HG02970 (cell line): ENCODE data around the gene PRKACB.
A peak's percentile ranks its signal among the peaks of the same experiment; 100 is the strongest.

ENCODE experiments used
- ATAC-seq: cut with Tn5 transposase; IDR thresholded peaks from one replicate; pipeline ENCODE4 v1.9.1; 2021; ENCODE audit warnings: mild to moderate bottlenecking, moderate library complexity, moderate number of reproducible peaks; ENCODE audit not compliant: unreplicated experiment, low FRiP score

Gene PRKACB

DNA sequence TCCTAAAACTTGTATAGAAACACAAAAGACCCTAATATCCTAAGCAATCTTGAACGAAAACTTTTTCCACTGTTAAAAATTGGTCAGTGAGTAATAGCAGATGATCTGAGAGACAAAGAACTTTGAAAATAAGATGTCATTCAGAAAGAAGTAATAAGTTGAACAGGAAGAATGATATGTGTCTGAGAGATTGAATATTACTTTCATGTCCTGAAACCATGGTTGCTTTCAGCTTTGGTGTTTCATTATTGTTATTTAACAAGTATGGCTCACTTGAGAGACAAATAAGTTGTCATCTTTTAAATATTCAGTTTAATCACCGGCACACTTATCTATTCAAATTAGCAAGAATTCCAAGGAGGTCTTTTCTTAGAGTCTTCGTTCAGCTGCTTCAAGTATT is 11.4 kb downstream of the PRKACB start:
- ATAC-seq, result no peak

DNA sequence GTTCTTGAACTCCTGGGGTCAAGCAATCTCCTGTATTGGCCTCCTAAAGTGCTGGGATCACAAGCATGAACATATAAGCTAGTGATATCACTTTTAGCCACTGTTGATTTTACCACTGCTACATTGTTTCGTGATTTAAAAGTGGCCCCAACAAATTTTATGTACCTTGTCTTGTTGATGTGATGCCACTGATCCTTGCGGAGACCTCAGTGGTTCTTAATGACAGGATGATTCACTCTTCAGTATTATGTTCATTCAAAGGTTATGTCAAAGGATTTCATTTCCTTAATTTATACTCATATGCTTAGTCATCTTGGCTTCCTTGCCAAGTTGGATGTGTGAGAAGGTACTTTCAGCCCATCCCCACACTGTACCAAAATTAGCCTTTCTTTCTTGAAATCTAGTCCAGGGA is 12.1 kb downstream of the PRKACB start:
- ATAC-seq, result no peak

DNA sequence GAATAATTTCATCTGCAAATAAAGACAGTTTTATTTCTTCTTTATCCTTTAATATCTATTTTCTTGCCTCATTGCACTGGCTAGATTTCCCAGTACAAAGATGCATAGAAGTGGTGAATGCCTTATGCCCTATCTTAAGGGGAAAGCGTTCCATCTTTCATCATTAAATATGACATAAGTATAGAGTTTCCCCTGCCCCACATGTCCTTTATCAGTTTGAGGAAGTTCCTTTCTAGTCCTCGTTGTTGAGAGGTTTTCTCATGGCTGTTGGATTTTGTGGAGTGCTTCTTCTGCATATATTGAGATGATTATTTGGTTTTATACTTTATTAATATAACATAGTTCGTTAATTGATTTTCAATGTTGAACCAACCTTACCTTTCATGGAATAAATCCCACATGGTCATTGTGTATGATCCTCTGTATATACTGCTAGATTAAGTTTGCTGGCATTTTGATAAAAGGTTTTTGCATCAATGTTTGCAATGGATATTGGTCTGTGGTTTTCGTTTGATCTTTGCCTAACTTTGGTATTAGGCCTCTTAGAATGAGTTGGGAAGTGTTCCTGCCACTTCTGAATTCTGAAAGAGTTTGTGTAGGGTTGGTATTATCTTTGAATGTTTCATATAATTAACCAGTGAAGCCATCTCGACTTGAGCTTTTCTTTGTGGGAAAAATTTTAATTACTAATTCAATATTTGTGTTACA is 15.6 kb downstream of the PRKACB start:
- no peak for ATAC-seq

DNA sequence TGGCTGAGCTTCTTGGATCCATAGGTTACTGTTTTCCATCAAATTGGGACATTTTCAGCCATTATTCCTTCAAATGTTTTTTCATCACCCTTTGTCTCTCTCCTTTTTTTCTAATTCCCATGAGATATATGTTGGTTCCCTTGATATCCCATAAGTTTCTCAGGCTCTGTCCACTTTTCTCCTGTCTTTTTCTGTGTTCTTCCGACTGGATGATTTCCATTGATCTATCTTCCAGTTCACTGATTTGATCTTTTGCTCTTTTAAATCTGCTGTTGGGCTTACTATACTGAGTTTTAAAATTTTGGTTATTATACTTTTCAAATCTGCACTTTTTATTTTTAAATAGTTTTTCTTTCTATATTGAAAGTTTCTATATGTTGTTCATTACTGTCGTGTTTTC is 18.2 kb downstream of the PRKACB start:
- ATAC-seq, result no peak

DNA sequence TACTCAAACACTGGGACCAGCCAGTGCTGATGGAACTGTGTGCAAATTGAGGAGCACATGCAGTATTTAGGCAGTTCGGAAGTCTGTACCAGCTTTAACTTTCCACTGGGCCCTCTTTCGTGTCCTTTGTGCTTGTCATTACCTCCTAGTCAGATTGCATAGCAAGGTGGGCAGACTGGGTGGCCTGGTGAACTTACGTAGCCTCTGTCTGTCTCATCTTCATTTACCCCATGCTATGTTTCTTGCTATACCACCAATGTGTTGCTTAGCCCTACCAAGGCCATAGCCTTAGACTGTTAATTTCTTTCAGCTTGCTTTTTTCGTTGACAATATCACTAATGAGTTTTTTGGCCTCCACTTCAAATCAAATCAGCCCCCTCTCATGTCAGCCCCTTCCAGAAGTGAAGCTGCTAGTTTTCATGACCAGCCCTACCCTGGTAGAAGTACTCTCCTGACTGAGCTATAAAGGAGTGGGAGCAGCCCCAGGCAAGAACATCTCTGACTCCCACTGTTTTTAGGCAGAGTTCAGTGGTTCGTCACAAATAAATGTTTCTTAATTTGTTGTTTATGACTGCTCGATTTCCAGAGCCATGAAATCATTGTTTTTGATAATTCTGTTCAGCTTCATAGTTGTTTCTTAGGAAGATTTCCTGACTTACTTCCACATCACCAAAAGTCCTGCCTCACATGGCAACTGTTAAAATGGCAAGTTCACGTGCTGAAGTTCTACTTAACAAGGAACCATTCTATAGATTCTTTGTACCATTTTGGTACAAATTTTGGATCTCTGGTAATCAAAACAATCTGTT is 19.3 kb downstream of the PRKACB start:
- no peak for ATAC-seq

DNA sequence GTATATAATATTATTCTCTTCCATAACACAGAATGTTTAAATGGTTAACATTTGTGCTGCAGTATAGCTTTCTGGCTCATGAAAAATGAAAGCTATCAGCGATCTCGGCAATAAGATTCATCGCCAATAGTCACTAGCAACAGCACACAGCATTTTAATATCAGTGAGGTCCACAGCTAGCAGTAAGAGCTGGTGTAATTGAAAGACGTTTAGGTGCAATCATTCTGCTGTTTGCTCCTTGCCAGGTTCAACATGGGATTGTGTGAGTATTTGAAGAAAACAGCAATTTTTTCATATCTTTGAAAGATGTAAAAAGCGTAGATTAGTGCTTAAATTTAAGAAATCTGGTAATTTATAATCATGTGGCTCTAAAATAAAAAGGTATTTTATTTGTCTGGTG is 20.1 kb downstream of the PRKACB start:
- ATAC-seq, result no peak

DNA sequence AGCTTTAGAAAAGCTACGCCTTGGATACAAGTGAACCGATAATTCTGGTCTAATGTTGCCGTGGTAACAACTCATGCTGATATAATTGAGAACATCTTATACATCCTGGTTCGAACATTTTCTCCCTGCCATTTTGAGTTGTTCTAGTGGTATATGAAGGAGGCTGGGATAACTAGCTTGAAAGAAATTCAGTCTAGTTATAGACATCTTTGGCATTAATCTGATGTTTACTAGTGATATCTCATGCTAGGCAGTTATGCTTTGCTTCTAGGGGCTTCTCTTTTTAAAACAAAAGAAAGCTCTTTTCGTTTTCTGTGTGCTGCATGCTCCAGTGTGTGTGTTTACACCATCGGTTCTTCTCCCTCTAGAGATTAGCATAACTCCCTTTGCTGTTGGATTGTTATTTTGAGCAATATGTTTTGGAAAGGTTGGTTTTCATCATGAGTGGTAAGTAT is 20.5 kb downstream of the PRKACB start:
- ATAC-seq, result no peak

DNA sequence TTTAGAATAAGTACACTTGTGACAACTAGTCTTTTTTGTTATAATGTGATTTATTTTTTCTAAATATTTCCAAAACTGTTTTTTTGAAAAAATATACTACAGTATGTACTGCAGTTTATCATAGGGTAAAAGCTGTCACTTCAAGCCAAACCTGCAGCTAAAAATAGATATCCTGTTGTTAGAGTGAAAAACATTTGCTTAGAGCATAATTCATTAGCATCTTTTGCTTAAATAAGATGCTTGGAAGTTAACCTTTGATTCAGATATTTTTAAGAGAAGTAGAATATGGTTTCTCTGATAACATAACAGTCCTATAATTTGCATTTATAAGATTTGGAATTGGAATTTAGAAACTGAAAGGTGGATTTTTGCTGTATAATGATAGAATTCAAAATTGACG is 21.5 kb downstream of the PRKACB start:
- ATAC-seq, result no peak

DNA sequence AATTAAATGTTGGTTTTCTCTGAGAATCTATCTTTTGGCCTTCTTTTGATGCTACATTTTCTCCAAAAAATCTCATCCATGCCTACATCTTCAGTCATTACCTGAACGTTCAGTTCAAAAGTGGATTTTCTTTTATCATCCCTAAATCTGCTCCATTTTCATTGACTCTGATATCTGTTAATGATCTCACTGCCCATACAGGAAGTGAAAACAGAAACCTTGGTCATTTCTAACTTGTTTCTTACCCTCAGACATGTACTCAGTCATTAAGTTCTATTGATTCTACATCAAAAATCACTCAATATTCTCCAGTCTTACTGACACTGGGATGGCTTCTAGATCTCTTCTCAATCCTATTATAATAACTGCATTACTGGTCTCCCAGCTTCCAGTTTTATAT is 22.7 kb downstream of the PRKACB start:
- peak; percentile 80 for ATAC-seq

DNA sequence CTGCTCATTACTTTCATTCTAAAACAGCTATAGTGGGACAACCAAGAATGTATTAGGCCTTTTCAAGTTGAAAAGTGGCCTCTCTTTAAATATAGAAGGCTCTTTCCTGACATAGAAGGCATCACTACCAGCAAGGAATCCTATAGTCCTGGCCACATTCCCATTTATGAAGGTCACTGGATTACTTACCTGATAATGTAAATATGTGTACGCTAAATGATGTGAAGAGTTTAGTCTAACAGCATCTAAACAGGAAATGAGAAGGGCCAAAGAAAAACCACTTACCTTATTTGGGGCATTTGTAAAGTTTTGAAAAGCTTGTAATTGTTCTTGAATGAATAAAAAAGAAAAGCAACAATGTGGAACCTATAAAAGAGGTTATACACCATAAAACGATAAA is 24.7 kb downstream of the PRKACB start:
- ATAC-seq, result no peak

DNA sequence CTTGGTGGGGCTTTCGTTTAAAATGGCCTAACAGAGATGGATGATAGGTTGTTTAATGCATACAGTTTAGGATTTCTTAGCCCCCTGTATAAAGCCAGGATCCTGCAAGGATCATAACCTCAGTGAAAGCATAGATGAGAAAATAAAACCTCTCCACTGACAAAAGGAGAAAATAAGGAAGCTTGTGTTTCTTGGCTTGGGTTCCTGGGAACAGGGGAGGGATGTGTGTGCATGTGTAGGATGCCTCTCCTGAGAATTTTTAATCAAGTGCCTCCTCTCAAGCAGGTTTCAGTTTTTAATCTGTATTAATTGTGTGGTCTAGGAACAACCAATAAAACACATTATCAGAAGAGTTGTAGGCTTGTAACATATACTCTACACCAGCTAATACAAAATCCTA is 26.1 kb downstream of the PRKACB start:
- no peak for ATAC-seq

DNA sequence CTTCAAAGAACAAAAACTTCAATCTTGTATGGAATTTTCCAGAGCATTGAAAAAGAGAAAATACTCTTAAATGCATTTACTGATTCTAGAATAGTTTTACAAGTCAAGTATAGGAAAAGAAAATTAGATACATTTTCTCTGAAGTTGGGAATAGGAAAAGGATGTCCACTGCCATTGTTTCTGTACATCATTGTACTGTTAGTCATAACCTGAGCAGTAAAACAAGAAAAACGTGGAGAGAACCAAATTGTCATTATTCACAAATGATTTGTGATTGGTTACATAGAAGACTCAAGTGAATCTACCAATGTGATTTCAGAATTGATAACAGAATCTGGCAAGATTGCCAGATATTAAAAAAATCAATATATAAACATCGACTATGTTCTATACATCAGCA is 27.4 kb downstream of the PRKACB start:
- no peak for ATAC-seq

DNA sequence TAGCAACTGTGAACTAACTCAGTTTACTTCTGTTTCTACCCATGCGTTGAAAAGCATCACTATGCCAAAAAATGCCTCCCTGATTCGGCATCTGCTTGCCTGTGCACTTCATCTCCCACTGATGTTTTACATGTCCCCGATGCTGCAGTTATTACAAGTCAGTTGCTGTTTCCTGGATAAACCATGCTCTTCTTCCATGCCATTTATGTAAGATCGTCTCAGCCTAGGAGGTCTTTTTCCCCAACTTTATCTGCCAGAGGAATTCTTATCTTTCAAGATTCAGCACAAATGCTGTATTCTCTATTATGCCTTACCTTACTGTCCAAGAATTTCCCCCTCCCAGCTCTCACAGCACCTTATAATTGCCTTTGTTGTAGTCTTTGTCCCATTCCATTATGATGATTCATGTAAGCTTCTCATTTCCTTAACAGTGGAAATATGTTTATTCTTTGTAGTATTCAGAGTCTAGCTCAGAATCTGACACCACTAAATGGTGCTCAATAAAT is 30.0 kb downstream of the PRKACB start:
- no peak for ATAC-seq

DNA sequence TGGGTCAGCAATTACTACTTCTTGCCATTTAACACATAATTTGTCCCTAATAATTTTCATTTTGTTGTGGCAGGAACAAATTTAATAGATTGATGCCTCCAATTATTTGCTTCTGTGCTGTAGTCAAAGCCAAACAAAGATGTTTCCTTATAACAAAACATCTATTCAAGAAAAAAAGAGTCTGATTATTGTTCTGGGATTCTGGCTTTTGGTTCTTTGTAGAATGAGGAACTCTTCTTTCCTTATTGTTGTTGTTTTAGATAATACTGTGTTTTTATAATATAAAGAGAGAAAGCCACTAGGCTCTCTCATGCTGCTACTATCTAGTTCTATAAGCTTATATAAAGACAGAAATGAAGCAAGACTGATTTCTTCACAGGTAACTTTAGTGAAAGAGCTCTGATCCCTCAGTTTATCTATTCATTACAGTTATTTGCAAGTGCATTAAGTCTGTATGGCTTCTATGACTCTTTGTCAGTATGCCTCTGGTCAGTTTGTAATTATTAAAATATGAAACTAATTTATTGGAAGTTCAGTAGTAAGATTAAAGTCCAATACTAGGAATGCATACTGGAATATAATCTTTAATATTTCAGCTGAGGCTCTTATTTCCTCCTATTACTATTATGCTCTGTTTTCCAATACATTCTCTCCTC is 37.4 kb downstream of the PRKACB start:
- no peak for ATAC-seq

DNA sequence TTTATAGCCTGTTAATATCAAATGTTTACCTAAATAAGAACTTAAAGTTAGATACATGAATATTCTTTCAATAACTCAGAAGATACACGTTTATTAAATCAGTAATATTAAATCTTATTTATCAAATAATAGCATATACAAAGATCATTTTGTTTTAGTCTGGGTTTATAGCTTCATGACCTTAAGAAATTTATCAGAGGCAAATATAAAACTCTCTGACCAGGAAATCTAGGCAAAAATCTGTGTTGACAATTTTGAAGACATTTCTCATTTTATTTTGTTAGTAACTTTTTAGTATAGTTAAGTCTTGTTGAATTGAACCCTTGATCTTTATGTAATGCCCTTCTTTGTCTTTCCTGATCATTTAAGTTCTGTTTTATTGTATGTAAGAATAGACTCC is 46.4 kb downstream of the PRKACB start:
- no peak for ATAC-seq

DNA sequence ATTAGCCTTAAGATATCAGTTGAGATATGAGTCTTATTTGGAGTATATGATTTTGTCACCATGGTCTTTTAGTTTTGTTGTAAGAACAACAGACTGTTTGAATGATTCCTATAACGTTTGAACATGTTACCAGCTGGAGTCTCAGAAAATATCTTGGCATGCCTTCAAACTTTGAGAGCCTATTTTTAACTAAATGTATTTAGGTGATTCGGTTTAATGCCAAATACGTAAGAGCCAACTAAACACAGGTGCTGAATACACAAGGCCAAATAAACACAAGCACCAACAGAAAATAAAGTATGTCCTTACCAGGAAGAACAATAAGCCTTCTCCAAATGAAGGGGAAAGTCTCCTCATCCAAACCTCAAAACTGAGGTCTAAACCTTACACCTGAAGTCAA is 48.6 kb downstream of the PRKACB start:
- no peak for ATAC-seq

DNA sequence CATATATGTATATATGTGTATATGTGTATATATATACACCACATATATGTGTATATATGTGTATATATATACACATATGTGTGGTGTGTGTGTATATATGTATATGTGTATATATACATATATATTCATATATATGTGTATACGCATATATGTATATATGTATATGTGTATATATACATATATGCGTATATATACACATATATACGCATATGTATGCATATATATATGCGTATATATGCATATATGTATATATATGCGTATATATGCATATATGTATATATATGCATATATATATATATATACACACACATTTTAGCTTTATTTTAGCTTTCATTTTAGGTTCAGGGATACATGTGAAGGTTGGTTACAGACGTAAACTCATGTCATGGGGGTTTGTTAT is 54.8 kb downstream of the PRKACB start:
- ATAC-seq, result no peak

DNA sequence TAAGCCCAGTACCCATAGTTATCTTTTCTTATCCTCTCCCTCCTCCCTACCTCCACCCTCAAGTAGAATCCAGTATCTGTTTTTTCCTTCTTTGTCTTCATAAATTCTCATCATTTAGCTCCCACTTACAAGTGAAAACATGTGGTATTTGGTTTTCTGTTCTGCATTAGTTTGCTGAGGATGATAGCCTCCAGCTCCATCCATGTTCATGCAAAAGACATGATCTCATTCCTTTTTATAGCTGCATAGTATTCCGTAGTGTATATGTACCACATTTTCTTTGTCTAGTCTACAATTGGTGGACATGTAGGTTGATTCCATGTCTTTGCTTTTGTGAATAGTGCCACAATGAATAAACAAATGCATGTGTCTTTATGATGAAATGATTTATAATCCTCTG is 55.2 kb downstream of the PRKACB start:
- no peak for ATAC-seq

DNA sequence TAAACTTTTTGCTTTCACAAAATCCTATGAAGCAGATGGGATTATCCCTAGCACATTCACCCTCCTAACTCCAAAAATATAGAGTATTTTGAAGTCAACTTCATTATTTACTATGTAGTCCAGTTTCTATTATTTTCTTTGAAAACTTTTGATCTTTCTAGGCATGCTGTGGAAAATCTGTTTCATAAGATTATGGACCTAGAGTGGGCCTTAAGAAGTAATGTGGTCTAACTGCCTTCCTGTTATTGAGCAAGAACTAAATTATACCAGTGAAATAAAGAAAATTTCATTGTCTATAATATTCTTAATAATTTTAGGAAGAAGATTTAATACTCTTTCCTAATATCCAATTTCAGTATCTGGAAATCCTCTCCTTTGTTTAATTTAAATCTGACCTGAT is 58.1 kb downstream of the PRKACB start:
- ATAC-seq, result no peak

DNA sequence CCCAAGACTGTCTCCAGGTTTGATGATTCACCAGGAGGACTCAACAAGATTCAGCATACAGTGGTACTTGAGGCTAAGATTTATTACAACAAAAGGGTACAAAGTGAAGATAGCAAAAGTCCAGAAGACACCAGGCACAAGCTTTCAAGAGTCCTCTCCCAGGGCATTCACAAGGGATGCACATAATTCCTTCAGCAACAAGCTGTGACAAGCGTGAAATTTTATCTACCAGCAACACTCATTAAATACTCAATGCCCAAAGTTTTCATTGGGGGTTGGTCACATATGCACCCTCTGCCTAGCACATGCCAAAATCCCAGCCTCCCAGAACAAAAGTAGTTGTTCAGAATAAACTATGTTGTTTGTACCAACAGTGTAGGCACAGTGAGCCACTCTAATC is 62.3 kb downstream of the PRKACB start:
- no peak for ATAC-seq

DNA sequence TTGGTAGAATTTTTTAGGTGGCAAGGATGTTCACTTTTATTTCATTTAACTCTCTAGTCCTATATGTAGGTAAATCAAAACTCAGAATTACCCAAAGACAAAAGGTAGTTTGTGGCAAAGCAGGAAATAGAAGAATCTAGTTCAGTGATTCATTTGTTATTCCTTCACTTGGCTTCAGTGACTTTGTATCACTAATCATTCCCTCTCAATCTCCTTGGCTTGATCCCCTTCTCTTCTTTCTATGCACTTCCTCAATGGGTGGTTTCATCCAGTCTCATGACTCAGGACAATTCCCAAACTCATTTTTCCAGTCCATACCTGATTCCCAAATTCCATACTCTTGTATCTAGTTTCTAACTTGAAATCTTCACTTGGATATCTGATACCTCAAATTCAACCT is 64.9 kb downstream of the PRKACB start:
- no peak for ATAC-seq
